BLaER1 (cell line): ENCODE data around the gene PAX3.

Experiments
- H3K27ac ChIP-seq: shearing (Covaris generic); formaldehyde crosslinking; 2 replicates; pipeline ENCODE4 v1.8.1; 2022
- H3K27me3 ChIP-seq: shearing (Covaris generic); formaldehyde crosslinking; 2 replicates; pipeline ENCODE4 v1.8.1; 2022
- H3K36me3 ChIP-seq: shearing (Covaris generic); formaldehyde crosslinking; 2 replicates; pipeline ENCODE4 v1.8.1; 2022
- H3K4me1 ChIP-seq: shearing (Covaris generic); formaldehyde crosslinking; 2 replicates; pipeline ENCODE4 v1.8.1; 2022
- H3K4me2 ChIP-seq: shearing (Covaris generic); formaldehyde crosslinking; 2 replicates; pipeline ENCODE4 v1.8.1; 2022
- H3K4me3 ChIP-seq: shearing (Covaris generic); formaldehyde crosslinking; 2 replicates; pipeline ENCODE4 v1.8.1; 2022
- H3K9ac ChIP-seq: shearing (Covaris generic); formaldehyde crosslinking; 2 replicates; pipeline ENCODE4 v1.8.1; 2022
- H3K9me3 ChIP-seq: shearing (Covaris generic); formaldehyde crosslinking; 2 replicates; pipeline ENCODE4 v1.8.1; 2022
- H4K20me1 ChIP-seq: shearing (Covaris generic); formaldehyde crosslinking; 2 replicates; pipeline ENCODE4 v1.8.1; 2022
- Cebpa-rat ChIP-seq: shearing (Covaris generic); IDR thresholded peaks from 2 replicates; pipeline ENCODE4 v1.8.1; 2022

PAX3 gene

DNA sequence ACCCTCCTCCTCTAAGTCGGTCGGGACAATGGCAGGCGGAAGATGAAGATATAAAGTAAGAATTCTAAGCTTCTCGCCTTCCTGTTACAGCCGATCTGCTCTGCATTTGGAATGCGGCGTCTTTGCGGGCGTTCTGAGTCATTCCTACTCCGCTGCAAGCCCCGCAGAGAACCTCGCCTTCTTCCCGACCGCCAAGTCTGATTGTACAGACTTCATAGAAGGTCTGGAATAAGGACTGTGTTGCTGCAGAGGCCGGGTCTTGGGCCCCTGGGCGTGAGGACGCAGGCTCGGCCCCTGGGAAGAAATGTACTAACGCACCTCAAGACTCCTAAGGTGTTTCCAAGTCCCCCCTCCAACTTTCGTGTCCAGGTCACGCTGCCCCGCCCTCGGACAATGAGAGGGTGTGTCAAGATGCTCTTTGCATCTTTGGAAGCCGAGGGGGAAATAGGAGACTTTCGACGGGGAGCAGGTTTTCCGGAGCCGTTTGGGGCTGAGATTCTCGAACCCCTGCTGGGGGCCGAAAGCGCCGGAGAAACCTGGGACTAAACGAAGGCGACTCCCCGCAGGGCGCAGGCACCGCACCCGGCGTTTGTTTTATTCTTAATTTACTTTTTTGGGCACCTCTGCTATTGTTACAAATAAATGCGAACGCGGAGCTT lies 12.7 kb upstream of the PAX3 start:
- no peak overlapping the region for H3K4me2 ChIP-seq
- TF ChIP-seq Cebpa-rat, result no peak

DNA sequence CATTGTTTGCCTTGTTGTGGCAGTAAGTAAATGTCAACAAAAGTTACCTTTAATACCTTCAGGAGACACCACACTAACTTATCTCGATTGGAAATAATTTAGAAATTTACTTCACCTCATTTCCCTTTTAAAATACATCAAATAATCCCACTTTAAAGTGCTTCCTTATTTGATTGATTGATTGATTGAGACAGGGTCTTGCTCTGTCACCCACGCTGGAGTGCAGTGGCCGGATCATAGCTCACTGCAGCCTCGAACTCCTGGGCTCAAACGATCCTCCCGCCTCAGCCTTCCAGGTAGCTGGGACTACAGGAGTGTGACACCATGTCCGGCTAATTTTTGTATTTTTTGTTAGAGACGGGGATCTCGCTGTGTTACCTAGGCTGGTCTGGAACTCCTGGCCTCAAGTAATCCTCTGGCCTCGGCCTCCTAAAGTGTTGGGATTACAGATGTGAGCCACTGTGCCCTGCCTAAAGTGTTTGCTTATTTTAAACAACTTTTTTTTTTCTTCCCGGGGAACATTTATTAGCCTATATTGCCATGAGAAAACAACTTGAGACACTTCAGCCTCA lies 12.0 kb upstream of the PAX3 start:
- H3K27ac ChIP-seq, result no peak overlapping the region
- H4K20me1 ChIP-seq, result peaks cover 18% of the 10 kb centered on the region; the same call in 1 of the 2 replicates
- no peak overlapping the region for H3K9ac ChIP-seq
- H3K4me1 ChIP-seq, result peaks cover 15% of the 10 kb centered on the region
- H3K27me3 ChIP-seq, result peaks cover 77% of the 10 kb centered on the region
- peaks cover 43% of the 10 kb centered on the region for H3K9me3 ChIP-seq
- H3K4me2 ChIP-seq, result no peak overlapping the region
- TF ChIP-seq Cebpa-rat, result no peak
- H3K36me3 ChIP-seq, result no peaks in the 10 kb centered on the region
- no peak overlapping the region for H3K4me3 ChIP-seq

More for the DNA sequence above, 12.7 kb upstream of the PAX3 start:
- H3K4me1 ChIP-seq, result peaks cover 15% of the 10 kb centered on the region
- peaks cover 41% of the 10 kb centered on the region for H3K9me3 ChIP-seq
- peaks cover 71% of the 10 kb centered on the region for H3K27me3 ChIP-seq
- peaks cover 13% of the 10 kb centered on the region; the same call in 1 of the 2 replicates for H4K20me1 ChIP-seq
- no peak overlapping the region for H3K27ac ChIP-seq
- H3K9ac ChIP-seq, result no peak overlapping the region
- H3K4me3 ChIP-seq, result no peak overlapping the region
- H3K36me3 ChIP-seq, result no peaks in the 10 kb centered on the region

- H3K9me3 ChIP-seq, result peaks cover 43% of the 10 kb centered on the region
- H3K27me3 ChIP-seq, result peaks cover 88% of the 10 kb centered on the region
- H3K27ac ChIP-seq, result no peak overlapping the region
- TF ChIP-seq Cebpa-rat, result no peak
- H3K36me3 ChIP-seq, result no peaks in the 10 kb centered on the region
- H4K20me1 ChIP-seq, result peaks cover 28% of the 10 kb centered on the region
- H3K4me1 ChIP-seq, result peaks cover 20% of the 10 kb centered on the region
- H3K9ac ChIP-seq, result no peak overlapping the region
- H3K4me2 ChIP-seq, result no peak overlapping the region
- no peak overlapping the region for H3K4me3 ChIP-seq
Measured at GRCh38 chr2:222309766-222310165, 11.0 kb upstream of the PAX3 start.

- Histone ChIP-seq H3K27ac (no peak overlapping the region), H3K36me3 (no peaks in the 10 kb centered on the region), H3K4me2 (no peak overlapping the region), H3K9ac (no peak overlapping the region), H3K4me3 (no peak overlapping the region), H4K20me1 (peaks cover 32% of the 10 kb centered on the region), H3K27me3 (peaks cover 92% of the 10 kb centered on the region), H3K4me1 (peaks cover 24% of the 10 kb centered on the region), H3K9me3 (peaks cover 43% of the 10 kb centered on the region)
- TF ChIP-seq Cebpa-rat, result no peak
Measured at GRCh38 chr2:222309361-222309760, 10.6 kb upstream of the PAX3 start.

GRCh38 chr2:222307978-222308730 lies 9.4 kb upstream of the PAX3 start:
- Histone ChIP-seq H3K9ac (no peak overlapping the region), H3K4me3 (no peak overlapping the region), H3K4me1 (peaks cover 30% of the 10 kb centered on the region), H3K4me2 (no peak overlapping the region), H3K27me3 (peaks cover 100% of the 10 kb centered on the region), H3K9me3 (peaks cover 52% of the 10 kb centered on the region), H3K36me3 (no peaks in the 10 kb centered on the region), H3K27ac (no peak overlapping the region), H4K20me1 (peaks cover 44% of the 10 kb centered on the region)
- TF ChIP-seq Cebpa-rat, result no peak

GRCh38 chr2:222307143-222307756 lies 8.5 kb upstream of the PAX3 start:
- Histone ChIP-seq H3K4me3 (no peak overlapping the region), H4K20me1 (peaks cover 52% of the 10 kb centered on the region), H3K27me3 (peaks cover 100% of the 10 kb centered on the region), H3K27ac (no peak overlapping the region), H3K36me3 (no peaks in the 10 kb centered on the region), H3K9ac (no peak overlapping the region), H3K4me1 (peaks cover 30% of the 10 kb centered on the region), H3K4me2 (no peak overlapping the region), H3K9me3 (peaks cover 55% of the 10 kb centered on the region)
- no peak for TF ChIP-seq Cebpa-rat

GRCh38 chr2:222306393-222307142 lies 7.8 kb upstream of the PAX3 start:
- no peak for TF ChIP-seq Cebpa-rat
- no peak overlapping the region for H3K27ac ChIP-seq
- peak overlapping the region; percentile 93 for H3K4me2 ChIP-seq
- H3K36me3 ChIP-seq, result no peaks in the 10 kb centered on the region
- peak overlapping the region; percentile 68 for H3K4me3 ChIP-seq
- H3K9ac ChIP-seq, result no peak overlapping the region
- H3K4me1 ChIP-seq, result peaks cover 30% of the 10 kb centered on the region
- H4K20me1 ChIP-seq, result peaks cover 50% of the 10 kb centered on the region
- peaks cover 55% of the 10 kb centered on the region for H3K9me3 ChIP-seq
- H3K27me3 ChIP-seq, result peaks cover 100% of the 10 kb centered on the region

DNA sequence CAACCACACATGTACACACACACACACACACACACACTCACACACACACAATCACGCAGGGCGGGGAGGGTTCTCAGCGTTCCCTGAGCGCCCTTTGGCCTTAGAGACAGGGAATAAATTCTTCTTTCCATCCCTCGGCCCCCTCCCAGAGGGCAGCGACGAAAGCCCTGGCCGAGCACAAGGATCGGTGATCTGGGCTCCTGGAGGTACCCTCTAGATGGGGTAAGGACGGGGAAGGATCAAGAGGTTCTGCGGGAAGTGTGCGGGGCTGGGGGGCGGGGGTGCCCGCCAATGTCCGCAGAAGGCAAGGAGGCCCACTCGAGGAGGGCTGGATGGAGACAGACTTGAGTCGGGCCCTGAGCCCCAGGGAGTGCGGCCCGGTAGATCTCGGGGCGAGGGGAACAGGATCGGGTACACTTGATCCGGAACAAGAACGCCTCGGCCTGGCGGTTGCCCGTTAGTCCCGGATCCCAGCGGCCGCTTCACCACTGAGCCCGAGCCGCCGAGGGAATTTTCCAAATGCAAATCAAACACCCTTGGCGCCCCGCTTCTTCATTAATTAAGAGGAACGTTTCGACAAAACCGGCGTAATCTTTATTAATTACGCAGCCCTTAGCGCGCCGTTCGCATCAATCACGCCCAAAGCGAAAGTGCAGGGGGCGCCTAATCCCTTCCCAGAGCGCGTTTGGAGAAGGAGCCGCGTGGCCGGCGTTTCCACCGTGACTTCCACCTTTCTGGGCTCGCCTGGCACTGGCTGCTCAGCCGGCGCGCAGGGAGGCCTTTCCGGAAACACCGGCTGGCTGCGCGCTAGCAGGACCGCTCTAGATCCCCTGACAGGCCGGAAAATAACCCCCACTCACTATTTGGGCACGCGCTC lies 7.0 kb upstream of the PAX3 start:
- no peak overlapping the region; the same call in 1 of the 2 replicates for H3K27ac ChIP-seq
- H3K9me3 ChIP-seq, result peaks cover 56% of the 10 kb centered on the region
- peak overlapping the region; percentile 68 for H3K4me3 ChIP-seq
- H3K4me1 ChIP-seq, result peaks cover 30% of the 10 kb centered on the region
- no peak for TF ChIP-seq Cebpa-rat
- peaks cover 50% of the 10 kb centered on the region for H4K20me1 ChIP-seq
- H3K27me3 ChIP-seq, result peaks cover 100% of the 10 kb centered on the region
- H3K9ac ChIP-seq, result peak overlapping the region; percentile 50
- peak overlapping the region; percentile 93 for H3K4me2 ChIP-seq
- no peaks in the 10 kb centered on the region for H3K36me3 ChIP-seq
